OCI-M1 (cell line): ENCODE measurements around the gene HPN.
A peak's percentile ranks its signal among the peaks of the same experiment; 100 is the strongest.
"Not testable (repeated sequence)": the region's sequence is repeated elsewhere in the genome, so short reads cannot be mapped to it uniquely, and the experiment has no call there.

ENCODE experiments used
- DNase-seq: peaks from one replicate; lab custom pipeline; 2025; lab: John Stamatoyannopoulos, UW

HPN gene

DNA sequence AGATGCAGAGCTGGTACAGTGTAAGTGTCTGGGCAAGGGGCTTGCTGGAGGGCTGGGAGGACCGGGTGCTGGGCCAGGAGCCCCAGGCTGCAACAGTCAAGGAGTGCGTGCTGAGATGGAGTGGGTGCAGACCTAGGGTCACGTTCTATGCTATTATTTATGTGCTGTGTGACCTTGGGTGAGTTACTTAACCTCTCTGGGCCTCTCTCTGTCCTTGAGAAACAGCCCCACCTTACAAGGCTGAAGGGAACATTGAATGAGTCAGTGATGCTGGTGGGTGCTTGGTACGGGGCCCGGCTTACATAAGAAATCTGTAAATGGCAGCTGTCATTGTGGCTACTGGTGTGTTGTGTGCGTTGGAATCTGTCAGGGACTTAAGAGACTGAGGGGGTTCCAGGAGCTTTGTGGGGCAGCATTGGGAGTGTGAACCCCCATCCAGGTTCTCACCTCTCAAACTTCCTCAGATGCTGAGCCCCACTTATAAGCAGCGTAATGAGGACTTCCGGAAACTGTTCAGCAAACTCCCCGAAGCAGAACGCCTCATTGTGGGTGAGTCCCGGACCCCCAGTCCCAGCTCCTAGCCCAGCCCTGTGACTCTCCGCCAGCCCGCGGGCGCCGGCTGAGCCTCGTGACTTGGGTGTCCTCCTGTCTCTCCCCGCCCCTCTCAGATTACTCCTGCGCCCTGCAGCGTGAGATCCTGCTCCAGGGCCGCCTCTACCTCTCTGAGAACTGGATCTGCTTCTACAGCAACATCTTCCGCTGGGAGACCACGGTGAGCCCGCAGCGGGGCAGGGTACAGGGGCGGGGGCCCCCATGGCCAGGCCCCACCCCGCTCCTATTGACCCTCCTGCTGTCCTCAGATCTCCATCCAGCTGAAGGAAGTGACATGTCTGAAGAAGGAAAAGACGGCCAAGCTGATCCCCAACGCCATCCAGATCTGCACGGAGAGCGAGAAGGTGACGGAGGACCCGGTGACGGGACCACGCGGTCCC, 31.8 kb upstream of the HPN start:
- DNase-seq = no peak

DNA sequence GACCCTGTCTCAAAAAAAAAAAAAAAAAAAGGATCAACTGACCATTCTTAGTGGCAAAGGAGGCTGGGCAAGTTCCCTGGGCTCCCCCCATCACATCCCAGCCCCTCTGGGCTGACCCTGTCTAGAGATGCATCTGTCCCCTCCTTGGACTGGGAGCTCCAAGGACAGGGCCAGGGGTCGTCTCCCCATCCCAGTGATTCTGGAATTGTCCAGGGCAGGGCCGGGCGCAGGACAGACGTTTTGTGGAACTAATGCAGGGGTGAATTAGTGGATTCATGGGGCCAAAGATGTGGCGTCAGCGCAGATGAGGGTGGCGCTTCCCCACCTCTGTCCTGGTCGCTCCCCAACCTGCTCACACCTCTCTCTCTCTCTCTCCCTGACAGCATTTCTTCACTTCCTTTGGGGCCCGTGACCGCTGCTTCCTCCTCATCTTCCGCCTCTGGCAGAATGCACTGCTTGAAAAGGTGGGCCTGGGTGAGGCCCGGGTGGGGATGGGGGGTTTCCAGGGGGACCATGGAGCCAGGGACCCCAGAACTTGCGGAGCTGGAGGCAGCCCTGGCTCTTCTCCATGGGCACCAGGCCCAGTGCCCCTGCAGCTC, 30.3 kb upstream of the HPN start:
- DNase-seq = no peak

DNA sequence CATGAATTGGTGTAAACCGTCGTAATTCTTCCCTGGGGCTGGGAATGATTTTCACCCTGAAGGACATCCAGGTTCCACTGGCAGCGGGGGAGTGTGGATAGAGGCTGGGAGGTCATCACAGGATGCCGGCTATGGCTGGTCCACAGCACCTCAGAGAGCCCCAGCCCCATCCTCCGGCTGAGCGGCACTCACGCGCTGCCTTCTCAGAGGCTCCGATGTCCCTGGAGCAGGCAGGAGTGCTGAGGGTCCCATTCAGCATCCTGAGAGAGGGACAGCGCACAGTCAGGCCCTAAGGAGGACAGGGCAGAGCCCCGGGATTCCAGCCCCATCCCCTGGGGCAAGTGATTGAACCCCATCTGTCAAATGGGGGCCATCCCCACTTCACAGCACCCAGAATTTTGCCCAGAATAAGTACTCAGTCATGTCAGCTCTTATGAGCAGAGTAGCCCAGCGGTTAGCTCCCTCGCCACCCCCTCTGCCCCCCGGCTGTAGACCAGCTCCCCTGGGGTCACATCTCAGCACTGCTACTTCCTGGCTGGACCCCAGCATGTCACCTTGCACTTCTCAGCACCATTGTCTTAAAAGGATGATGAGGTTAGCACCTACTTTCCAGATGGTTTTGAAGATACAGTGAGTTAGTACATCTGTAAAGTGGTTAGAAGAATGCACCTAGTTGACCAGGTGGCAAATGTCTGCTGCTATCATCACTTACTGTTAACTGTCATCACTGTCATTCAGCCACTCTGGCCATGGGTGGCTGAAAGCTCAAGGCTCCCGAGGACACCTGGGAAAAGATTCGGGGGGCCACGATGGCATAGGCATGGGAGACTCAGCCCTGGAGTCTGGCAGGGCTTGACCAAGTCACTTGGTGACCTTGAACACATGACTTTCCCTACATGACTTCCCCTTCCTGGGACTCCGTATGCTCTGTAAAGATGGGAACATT, 29.5 kb upstream of the HPN start:
- DNase-seq = no peak

DNA sequence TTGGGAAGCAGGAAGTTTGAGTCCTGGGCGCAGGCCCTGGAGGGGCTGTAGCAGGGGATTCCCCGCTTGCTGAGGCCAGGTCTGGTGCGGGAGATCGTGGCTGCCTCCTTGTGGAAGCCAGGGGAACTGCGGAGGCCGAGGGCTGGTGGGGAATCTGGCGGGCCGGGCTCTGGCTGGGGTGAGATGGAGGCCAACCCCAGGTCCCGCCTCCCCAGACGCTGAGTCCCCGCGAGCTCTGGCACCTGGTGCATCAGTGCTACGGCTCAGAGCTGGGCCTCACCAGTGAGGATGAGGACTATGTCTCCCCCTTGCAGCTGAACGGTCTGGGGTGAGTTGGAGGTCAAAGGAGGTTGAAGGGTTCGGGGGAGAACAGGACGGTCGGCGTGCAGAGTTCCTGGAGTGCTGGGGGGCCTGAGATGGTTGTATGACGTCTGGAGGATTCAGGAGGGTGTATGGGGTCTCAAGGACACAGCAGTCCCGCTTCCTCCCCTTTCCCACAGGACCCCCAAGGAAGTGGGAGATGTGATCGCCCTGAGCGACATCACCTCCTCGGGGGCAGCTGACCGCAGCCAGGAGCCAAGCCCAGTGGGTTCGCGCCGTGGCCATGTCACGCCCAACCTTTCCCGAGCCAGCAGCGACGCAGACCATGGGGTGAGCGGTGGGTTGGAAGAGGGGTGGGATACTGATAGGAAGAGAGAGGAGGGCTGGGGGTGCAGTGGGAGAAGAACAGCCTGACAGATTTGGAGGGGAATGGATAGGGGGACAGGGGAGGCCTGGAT, 28.3 kb upstream of the HPN start:
- peak; percentile 47 for DNase-seq

DNA sequence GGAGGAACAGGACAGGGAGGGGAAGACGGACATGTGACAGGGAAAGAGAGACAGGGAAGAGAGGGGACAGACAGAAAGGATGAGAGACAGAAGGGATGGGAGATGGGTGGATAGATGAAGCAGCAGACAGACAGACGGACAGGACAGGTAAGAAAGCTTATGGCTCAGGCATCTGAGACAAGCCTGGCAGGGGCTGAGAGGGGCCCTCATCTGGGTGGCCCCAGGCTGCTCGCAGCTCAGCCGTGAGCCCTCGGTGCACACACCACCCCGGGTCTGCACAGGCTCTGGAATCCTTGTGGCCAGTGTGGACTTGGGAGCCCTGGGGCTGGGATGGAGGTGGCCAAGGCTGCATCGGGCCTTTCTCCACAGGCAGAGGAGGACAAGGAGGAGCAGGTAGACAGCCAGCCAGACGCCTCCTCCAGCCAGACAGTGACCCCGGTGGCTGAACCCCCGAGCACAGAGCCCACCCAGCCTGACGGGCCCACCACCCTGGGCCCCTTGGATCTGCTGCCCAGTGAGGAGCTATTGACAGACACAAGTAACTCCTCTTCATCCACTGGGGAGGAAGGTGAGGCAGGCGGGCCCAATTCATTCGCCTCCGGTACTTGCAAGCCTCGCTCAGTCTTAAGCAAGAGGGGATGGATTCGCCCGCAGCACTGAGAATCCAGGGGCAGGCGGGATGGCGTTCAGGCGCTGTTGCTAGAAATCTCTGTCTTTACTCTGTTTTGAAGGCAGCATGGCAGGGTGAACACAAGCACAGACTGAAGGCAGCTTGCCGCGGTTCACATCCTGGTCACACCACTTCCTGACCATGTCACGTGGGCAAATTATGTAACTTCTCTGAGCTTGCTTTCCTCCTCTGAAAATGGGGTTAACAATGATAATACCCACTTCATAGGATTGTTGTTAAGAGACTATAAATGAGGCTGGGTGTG, 27.4 kb upstream of the HPN start:
- no peak for DNase-seq

DNA sequence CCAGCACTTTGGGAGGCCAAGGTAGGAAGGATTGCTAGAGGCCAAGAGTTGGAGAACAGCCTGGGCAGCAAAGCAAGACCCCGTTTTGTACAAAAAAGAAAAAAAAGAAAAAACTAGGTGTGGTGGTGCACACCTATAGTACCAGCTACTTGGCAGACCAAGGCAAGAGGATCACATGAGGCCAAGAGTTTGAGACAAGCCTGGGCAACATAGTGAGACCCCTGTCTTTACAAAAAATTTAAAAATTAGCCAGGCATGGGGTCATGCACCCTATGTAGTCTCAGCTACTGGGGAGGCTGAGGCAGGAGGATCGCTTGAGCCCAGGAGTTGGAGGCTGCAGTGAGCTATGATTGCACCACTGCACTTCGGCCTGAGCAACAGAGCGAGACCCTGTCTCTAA, 26.7 kb upstream of the HPN start:
- not testable (repeated sequence) for DNase-seq

DNA sequence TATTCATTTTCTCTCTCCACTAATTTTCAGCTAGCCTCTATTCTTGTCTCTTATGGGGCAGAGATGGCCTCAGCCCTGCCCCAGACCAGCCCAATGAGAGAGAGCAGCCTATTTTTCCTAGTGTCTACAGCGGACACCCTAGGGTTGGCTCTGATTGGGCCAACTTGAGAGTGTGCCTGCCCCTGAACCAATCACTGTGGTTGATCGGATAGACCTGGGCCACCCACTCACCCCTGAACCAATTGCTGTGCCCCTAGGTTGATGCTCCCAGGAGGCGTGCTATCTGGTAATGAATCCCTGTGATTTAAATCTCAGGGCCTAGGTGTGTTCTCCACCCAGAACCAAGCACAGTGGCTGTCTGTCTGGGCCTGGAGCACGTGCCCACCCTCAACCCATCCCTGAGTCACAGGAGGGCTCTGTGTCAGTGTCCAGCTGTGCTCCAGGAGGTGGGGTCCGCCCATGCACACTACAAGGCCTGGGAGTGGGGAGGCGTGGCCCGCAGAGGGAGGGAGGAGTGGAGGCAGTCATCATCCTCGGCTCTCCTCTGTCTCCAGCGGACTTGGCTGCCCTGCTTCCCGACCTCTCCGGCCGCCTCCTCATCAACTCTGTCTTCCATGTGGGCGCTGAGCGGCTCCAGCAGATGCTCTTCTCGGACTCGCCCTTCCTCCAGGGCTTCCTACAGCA, 26.1 kb upstream of the HPN start:
- DNase-seq = no peak

DNA sequence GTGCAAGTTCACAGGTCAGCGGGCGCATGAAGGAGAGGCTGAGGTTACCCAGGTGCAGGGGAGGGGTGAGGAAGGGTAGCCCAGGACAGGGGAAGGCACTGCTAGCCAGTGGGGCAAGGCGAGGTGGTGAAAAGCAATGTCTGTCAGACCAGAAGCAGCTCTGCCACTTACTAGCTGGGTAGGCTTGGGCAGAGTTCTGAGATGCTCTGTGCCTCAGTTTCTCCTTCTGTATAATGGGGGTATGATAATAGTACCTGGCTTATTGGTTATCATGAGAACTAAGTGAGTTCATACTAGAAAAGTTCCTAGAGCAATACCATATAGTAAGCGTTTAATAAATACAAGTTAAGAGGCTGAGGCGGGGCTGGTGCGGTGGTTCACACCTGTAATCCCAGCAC, 25.6 kb upstream of the HPN start:
- DNase-seq = no peak

DNA sequence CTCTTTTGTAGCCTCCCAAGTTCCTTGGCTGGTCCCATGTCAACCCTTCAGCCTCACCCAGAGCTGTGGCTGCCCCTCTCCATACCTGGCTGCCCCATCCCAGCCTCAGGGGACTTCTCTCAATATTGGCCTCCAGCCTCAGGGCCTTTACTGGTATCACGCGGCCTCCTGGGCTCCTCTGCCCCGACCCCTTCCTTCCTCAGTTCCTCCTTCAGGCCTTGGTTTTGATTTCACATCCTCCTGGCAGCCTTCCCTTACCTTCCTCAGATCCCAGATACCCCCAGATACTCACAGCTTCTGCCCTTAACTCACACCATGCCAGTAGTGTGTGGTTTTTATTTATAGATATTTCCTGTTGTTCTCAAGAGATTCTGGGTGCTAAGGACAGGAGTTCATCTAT, 24.0 kb upstream of the HPN start:
- DNase-seq = no peak

DNA sequence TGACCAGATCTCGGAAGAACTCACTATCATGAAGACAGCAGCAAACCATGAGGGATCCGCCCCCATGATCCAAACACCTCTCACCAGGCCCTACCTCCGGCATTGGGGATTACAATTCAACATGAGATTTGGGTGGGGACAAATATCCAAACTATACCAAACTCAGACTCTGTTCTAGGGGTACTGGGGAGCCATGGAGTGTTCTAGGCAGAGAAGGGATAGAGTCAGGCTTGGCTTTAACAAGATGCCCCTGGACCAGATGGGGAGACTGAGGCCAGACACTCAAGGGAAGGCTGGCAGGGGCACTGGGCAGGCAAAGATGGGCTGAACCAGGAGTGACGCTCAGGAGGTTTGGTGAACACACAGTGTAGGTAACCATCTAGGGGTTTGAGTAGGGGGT, 23.1 kb upstream of the HPN start:
- DNase-seq = no peak

DNA sequence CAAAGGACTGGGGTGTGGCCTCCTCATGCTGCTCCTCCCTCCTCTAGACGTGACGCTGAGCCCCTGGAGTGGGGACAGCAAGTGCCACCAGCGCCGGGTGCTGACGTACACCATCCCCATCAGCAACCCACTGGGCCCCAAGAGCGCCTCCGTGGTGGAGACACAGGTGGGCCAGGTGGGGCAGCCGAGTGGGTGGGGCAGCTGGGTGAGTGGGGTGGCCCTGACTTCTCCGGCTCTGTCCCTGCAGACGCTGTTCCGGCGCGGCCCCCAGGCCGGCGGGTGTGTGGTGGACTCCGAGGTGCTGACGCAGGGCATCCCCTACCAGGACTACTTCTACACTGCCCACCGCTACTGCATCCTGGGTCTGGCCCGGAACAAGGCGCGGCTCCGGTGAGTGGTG, 22.4 kb upstream of the HPN start:
- no peak for DNase-seq

DNA sequence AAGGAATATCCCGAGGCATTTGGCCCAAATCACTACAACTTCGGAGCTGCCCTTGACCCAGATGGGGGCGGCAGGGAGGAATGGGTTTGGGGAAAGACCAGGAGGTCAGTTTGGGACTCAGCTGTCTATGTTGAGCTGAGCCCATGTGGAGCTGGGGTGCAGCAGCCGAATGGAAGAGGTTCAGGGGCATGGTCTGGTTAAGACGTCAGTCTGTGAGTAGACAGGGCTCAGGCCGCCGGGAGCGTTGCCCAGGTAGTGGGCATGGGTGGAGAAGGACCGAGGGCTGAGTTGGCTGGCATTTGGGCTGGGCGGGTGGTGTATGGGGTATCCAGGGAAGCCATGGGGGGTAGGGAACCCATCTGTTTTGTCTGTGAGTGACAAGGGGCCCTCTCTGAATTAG, 20.5 kb upstream of the HPN start:
- no peak for DNase-seq

DNA sequence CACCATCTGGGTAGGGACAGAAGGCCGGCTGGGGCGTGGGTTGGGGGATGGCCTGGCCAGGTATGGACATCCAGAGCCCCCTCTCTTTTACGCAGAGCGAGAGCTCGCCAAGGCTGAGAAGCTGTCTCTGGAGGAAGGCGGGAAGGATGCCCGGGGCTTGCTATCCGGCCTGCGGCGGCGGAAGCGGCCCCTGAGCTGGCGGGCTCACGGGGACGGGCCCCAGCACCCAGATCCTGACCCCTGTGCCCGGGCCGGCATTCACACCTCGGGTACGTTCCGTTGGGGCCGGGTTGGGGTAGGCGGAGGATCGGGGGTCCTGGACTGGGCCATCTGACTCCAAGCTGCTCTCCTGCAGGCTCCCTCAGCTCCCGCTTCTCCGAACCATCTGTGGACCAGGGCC, 19.9 kb upstream of the HPN start:
- no peak for DNase-seq

DNA sequence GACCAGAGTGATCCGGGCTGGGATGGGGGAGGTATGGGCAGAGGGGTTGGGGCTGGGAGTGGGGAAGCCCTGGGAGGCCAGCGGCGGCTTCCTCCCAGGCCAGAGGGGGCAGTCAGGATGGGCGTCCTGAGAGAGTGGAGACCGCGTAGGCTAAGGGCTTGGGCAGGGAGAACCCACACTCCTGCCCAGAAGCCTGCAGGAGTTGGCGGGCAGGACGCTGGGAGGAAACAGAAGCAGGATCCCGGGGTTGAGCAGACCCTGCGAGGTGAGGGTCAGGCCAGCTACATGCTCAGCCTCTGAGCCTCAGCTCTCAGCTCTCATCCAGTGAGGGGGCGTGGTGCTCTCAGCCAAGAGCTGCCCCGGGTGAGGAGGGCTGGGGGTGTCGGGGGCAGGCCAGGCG, 19.1 kb upstream of the HPN start:
- no peak for DNase-seq

DNA sequence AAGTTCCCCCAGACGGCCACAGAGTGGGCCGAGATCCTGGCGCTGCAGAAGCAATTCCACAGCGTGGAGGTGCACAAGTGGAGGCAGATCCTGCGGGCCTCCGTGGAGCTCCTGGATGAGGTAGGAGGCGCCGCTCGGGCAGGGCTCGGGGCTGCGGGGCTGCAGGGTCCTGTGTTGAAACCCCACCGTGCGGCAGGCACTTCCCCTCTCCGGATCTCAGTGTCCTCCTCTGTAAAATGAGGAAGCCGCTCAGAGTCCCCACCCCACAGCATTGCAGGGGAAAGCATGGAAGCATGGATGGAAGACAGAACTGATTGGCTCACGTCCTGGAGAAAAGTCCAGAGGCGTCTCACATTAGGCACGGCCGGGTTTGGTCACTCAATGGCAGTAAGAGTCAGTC, 18.1 kb upstream of the HPN start:
- DNase-seq = no peak

DNA sequence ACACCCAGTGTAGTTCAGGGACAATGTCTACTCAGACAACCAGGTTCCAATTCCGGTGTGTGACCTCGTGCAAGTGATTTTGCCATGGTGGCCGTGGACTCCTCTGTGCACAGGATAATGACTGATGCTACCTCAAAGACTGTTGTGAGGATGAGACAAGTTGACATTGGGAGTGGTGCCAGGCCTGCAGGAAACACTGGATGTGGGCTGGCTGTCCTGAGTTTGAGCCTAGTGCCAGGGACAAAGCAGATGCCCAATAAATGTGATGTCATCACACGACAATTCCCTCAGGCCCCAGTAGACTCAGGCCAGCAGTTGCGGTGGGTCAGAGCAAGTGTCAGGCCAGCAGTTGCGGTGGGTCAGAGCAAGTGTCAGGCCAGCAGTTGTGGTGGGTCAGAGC, 17.4 kb upstream of the HPN start:
- DNase-seq = no peak

DNA sequence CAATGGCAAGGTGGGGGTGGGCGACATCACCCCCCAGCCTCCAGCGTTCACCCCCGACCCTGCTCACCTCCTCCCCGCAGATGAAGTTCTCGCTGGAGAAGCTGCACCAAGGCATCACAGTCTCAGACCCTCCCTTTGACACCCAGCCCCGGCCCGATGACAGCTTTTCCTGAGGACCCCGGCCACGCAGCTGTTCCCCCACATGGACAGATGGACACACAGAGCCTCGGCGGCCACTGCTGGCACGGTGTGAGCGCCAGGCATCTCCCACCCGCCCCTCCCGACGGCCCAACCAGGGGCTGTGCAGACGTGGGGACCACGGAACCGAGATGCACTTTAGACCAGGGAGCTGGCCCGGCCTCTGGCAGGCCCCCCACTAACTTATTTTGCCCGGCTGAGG, 15.6 kb upstream of the HPN start:
- no peak for DNase-seq

DNA sequence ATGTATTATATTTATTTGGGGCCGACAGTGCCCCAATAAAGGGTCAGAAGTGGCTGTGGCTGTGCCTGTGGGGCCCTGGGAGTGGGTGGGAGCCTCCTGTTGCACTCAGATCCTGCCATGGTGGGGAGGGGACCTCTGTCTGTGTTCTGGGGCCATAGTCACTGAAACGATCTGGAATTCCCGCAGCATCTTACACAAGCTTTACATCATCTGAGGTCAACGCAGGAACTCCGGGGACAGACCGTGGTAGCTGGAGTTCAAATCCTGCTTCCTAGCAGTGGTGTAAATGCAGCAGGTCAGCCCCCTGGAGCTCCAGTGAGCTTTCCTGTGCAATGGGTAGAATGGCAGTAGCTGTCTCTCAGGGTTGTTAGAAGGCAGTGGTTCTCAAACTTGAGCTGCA, 15.1 kb upstream of the HPN start:
- DNase-seq = no peak

DNA sequence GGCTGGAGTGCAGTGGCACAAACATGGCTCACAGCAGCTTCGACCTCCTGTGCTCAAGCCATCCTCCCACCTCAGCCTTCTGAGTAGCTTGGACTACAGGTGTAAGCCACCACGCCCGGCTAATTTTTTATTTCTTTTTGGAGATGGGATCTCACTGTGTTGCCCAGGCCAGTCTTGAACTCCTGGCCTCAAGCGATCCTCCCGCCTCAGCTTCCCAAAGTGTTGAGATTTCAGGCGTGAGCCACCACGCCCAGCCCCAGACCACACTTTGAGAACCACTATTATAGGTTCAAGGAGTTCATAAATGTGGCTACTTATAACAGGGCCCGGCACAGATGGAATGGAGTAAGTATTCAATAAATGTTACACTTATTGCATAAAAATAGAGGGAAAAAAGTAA, 14.5 kb upstream of the HPN start:
- DNase-seq = no peak
